NCI-H2196 treated with DMSO at 0.1 percent for 48 hours (cell line): ENCODE measurements around the gene EN2.

ENCODE experiments used
- DNase-seq: peaks from one replicate; lab custom pipeline; 2025; ENCODE audit not compliant: unreplicated experiment; lab: John Stamatoyannopoulos, UW

EN2 gene

DNA sequence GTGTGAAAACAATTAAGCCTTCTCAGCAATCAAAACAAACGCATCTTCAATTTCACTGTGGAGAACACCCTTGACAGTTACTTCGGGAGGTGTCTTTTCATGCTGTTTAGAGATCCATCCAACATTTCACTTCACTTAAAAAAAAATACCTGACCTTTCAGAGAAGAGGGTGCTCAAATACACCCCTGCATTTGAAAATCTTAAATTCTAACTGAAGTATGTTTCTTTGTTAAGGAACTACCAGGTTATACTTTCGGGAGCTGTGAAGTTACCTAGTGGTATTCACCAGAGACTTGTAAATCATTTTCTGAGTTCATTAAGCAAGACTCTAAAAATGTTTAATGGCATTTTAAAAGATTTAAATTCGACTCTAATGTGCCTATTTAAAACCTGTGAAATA lies 49.6 kb downstream of the EN2 start:
- DNase-seq, result no peak

DNA sequence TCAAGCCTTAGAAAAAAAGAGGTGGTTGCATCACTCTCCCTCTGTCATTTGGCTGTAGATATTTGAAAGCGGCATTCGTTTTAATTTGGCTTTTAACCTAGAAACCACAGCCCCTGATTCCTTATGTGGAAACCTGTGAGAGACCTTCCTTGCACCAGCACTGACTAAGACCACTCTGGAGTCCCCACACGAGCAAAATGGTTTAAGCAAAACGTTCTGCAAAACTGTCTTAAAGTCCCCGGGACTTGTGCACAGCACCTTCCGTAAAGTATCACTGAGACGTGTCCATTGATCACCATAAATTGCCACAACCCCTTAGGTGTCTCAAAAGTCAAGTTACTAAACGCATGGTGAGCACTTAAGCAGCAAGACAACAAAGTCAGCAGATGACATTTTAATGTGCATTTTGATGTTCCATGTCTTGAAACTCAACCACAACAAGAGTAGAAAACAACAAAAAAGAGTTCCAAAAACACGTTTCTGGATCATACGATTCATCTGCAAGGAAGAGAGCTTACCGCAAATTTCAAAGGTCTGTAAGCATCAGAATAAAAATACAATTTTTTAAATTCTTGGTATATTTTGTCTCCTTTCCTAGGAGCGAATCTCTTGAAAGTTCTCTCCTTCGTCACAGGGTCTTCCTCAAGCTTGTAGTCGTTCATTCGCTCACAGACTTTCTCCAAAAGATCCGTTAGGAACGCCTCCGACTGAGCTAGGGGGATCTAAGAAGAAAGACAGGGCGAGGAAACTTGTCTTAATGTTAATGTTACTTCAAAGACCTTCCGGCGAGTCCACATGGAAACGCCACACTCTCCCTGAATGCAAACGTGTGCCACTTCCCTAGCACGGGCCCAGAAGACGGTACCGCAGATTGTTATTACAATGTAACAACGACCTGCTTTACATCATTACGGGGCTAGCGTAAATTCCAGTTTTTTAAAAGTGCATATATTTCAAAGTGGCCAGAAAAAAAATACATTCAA lies 50.7 kb downstream of the EN2 start:
- no peak for DNase-seq

DNA sequence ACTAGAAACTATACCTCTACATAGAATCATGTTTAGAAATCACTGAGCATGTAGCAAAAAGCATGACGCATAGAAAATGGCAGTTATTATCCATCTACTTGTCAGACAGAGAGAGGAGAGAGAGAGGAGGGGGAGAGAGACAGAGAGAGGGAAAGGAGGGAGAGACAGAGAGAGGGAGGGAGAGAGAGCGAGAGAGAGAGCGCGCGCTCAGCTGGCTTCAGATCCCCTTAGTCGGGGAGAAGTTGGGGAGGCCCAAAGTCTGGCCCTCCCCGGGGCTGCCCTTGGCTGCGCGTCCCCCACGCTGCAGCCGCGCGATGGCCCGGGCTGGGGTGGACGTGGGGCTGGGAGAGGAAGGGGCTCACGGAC lies 51.4 kb downstream of the EN2 start:
- DNase-seq, result no peak

DNA sequence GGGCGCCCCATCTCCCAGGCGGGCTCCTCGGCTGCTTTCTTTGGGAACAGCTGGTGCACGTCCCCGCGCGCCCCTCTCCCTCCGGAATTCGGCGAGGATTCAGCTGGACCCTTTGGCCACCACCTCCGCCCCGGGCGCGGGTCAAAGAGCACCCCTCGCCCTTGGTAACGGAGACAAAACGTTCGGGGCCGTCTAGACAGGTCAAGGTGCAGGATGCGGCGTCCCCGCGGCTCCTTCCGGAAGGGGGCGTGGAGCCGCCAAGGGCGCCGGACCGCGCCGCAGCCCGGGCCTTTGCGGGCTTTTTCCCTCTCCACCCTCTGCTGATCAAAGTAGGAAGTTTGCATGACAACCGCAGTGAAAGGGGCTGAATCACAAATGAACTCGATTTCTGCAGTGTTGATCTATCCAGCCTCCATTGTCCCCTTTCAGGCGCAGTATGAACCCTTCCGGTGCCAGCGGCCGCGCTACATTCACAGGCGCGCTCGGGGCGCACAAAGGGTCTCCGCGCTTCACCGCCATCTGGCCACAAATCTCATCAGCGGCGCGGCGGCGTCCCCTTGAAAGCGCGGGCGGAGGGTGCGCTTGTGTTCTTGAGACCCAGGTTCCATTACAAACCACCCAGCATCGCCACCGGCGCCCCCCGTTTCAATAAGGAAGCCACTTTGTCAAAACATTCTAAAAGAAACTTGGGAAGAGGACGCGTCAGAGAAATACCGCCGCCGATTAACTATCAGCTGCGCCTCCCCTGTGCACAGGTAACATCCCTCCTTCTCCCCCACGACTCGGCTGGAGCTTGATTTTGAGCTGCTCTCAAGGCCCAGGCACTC lies 52.0 kb downstream of the EN2 start:
- no peak for DNase-seq

DNA sequence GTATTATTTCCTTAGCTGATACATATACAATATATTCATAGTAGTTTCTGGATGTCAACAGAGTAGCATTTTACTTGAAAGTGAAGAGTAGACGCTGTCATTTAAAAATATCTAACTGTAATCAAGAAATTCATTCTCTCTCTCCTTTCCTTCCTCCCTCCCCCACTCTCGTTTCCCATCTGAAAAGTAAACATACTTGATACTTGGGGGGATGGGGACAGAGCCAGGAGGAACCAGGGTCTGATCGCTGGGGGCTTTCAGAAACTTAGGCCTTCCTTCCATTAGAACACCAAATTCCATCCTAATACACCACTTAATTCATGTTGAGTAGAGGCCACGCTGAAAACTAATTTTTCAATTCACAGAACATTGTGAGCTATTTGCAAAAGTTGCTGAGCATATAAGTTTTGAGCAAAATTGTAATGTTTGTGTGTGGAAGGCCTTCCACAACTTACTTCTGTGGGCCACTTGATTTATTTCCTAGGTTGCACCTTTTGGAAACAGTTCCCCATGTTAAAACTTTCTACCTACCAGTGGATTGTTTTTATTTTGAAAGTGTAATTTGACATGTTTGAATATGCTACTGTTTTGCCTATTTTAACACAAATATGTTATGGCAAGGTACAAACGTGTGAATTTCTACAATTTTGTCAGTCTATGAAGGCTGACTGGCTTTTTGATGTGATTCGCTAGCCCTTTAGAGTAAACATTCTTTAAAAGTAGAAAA lies 53.2 kb downstream of the EN2 start:
- DNase-seq, result no peak

DNA sequence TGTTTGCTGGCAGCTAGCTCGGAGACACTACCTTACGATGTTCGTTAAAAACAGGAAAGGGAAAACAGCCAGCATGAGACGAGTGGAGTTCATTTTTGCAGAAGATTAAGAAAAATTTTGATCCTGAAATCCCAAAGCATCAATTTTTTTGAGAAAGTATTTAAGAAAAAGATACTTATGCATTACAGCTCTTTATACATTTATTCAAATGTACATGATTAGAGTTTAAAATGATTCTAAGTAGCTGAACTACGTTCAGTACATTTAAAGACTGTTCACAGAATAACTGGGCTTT lies 53.7 kb downstream of the EN2 start:
- DNase-seq, result no peak

DNA sequence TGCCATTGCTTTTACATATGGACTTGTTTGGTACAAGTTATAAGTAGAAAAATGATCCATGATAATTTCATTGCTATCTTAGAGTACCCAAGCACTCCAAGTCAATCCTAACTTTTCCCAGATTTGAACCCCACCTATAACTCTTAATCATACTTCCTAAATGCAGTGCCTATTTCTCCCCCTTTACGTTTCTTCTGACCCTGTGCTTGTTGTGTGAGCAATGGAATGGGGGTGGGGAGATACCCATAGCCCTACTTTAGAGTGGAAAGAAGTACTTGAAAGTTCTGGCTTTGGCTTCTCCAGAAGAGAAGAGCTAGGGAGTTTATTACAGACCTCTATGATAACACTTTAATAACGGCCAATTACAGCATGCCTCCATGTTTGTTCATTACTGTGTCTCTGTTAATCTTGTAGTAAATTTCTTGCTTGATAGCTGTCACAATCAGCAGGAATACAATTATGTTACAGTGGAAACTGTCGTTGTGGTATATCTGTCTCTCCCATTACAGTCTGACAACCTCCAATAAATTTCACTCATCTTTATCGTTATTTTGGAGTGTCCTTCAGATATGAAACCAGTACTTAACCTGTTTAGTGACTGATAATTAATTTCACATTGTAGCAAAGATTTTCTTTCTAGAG lies 54.4 kb downstream of the EN2 start:
- no peak for DNase-seq

DNA sequence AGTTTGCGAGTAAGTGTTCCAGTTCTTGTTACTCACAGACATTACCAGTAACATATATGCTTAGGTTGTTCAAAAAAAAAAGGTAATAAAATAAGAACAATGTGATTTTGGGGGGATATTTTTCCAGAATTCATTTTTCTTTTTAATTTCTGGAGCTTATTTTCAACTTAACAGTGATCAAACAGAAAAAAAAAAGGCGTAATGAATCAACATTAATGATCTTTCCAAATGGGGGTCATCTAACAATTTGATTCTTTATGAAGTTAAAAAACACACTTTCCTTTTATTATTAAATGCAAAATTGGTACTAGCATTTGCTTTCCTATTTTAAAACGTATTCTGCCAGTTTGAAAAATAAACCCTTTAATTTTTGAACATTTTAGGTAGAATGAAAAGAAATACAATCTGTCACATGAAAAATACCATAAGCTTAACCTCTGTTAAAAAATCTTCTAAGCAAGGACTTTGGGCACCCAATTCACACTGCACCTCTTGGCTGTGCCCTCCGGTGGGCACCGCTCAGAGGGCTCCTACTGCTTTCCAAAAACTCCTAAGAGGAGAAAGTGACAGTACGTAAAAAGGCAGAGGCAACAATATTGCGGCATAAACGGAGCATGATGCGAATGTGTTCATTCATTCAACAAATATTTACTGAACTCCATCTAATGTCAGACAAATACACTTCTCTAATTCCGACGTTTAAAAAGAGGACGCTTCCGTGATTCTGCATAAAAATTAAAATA lies 55.8 kb downstream of the EN2 start:
- no peak for DNase-seq

DNA sequence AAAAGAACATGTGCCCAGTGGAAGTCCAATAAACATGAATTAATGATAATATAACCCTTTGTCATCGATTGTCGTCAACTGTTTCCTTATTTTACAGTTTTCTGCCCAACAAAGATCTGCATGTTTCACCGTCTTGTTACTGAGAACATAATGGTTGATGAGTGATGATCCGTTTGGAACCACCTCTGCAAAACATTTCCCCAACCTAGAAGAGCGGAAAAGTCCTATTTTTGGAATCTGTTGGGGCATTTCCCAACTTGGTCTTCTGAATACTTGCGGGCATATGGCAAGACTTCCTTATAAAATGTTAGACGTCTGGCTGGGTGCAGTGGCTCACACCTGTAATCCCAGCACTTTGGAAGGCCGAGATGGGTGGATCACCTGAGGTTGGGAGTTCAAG lies 56.4 kb downstream of the EN2 start:
- DNase-seq, result no peak
